Kidney (tissue), 14 donors: ENCODE results near the gene GOLT1B. TPM values are rescaled to one million over a fixed set of nuclear protein-coding genes. Genes with fewer than 3 reads are reported as not detected.

Experiments
- DNase-seq, 5 donors: peaks; one replicate each; pipeline ENCODE4 v3.0.0-alpha.2; 2013 to 2020
- FAIRE-seq: peaks from 2 replicates; lab custom pipeline; 2012; peaks lifted over from hg19 to GRCh38; lab: Jason Lieb, UNC
- H3K27ac ChIP-seq, 2 donors: one replicate each; pipeline ENCODE4 v1.7.0; 2013; ENCODE audit warnings: low read depth in 2 of 2, low read length in 2 of 2, inconsistent platforms in 1 of 2
- H3K27me3 ChIP-seq: one replicate; pipeline ENCODE4 v1.7.1; 2013; ENCODE audit warnings: low read length, inconsistent platforms; ENCODE audit not compliant: control insufficient read depth, insufficient read depth
- H3K36me3 ChIP-seq, 3 donors: one replicate each; pipeline versions ENCODE4 v1.7.0 to v1.7.1; 2013; ENCODE audit warnings: low read length in 3 of 3, control low read depth in 1 of 3, inconsistent platforms in 1 of 3; ENCODE audit not compliant: insufficient read depth in 3 of 3, control insufficient read depth in 2 of 3
- H3K4me1 ChIP-seq, 3 donors: one replicate each; pipeline versions ENCODE4 v1.7.0 to v1.7.1; 2013; ENCODE audit warnings: low read length in 3 of 3, inconsistent platforms in 1 of 3, low read depth in 1 of 3; ENCODE audit not compliant: control insufficient read depth in 2 of 3, insufficient read depth in 2 of 3
- H3K4me3 ChIP-seq, 3 donors: one replicate each; pipeline versions ENCODE4 v1.7.0 to v1.8.1; 2013; ENCODE audit warnings: low read length in 3 of 3, control low read depth in 1 of 3, inconsistent platforms in 1 of 3
- H3K9ac ChIP-seq, 3 donors: one replicate each; pipeline versions ENCODE4 v1.7.0 to v1.7.1; 2013; ENCODE audit warnings: low read length in 3 of 3, control low read depth in 1 of 3, inconsistent platforms in 1 of 3
- H3K9me3 ChIP-seq, 3 donors: one replicate each; pipeline versions ENCODE4 v1.7.0 to v1.7.1; 2013; ENCODE audit warnings: low read length in 3 of 3, control low read depth in 1 of 3, inconsistent platforms in 1 of 3; ENCODE audit not compliant: control insufficient read depth in 2 of 3, insufficient read depth in 1 of 3
- CTCF ChIP-seq: IDR thresholded peaks from 3 replicates; pipeline ENCODE4 v1.5.1; 2012; ENCODE audit warnings: mild to moderate bottlenecking, moderate library complexity, borderline replicate concordance; ENCODE audit not compliant: insufficient read depth; ENCODE audit errors: extremely low read depth
- intact Hi-C: fragments of 100-400 bp; cut with DNase I; formaldehyde crosslinking; loops from one replicate; pipeline ENCODE4 v1.11.1; 2022
- polyA plus RNA-seq: library from polyadenylated mRNA; stranded (reverse); fragments of 350-450 nt; fragmentation: Illumina TruSeq; extraction: RNeasy Lipid Tissue Mini Kit (QIAGEN cat#74804); gene quantifications from one replicate; pipeline ENCODE4 v1.2.3, GENCODE V29; 2014; ENCODE audit warnings: low read depth, low replicate concordance; ENCODE audit not compliant: insufficient read depth
- total RNA-seq: library from RNA; stranded (reverse); fragmentation: NEBNext Ultra II Directional; extraction: Animal tissue kit (Norgen Biotek cat#: 25700); gene quantifications from one replicate; pipeline ENCODE4 v1.2.1, GENCODE V29; 2021
- donor health status: control.
- donor health status: control.
- donor health status: control.
- donor health status: control.
- donor health status: control.
- donor health status: DM: yes; HTN: yes; CAD: no.
- donor health status: Normal renal cell carcinoma (clear cell type).

Gene GOLT1B
- total and polyA plus RNA-seq, 2 donors from 2014 or later: 15.7 to 28.9 TPM

- no peak for DNase-seq
- FAIRE-seq: no peak
- Histone ChIP-seq H3K4me3 (no peak overlapping the region), H3K4me1 (no peaks in the 10 kb centered on the region), H3K9me3 (no peaks in the 10 kb centered on the region), H3K27me3 (no peaks in the 10 kb centered on the region), H3K9ac (no peak overlapping the region), H3K27ac (peak overlapping the region in 1 of 2 donors; percentile 41), H3K36me3 (no peaks in the 10 kb centered on the region)
- intact Hi-C loops: no loop called here
- no peak for TF ChIP-seq CTCF
Measured at GRCh38 chr12:21552635-21553328, 51.2 kb downstream of the GOLT1B start.

- FAIRE-seq (no peak), DNase-seq (no peak)
- Histone ChIP-seq H3K27me3 (no peaks in the 10 kb centered on the region), H3K27ac (no peak overlapping the region), H3K36me3 (no peaks in the 10 kb centered on the region), H3K4me1 (no peaks in the 10 kb centered on the region), H3K4me3 (no peak overlapping the region), H3K9ac (no peak overlapping the region), H3K9me3 (no peaks in the 10 kb centered on the region)
- intact Hi-C loops: no loop called here
- no peak for TF ChIP-seq CTCF
Measured at GRCh38 chr12:21553329-21553675, 51.7 kb downstream of the GOLT1B start.

DNA sequence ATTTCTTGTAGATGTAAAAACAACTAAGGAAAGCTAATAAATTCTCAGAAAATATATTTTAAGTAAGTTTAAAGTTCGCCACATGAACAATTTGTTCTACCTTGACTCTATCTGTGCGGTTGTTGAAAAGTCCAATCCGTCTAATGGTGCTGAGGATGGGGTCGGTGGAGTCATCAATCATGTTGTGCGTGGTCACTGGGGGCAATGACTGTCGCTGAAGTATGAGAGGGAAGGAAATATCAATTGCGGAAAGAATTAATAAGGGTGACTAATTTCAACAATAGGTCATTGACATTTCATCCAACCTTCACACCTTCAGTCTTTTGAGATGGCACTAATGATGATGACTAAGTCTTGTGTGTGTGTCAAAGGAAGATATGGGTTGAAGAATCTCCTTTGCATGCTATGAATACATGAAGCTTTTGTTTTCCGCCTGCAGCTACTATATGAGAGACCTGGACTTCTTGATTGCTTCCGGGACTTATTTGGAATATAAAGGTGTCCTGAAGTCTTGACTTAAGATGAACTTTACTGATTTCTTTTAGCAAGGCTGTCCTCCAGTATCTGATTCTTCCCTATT, 56.6 kb downstream of the GOLT1B start:
- no peak for FAIRE-seq
- H3K9ac ChIP-seq: no peak overlapping the region

More for the DNA sequence above, 56.6 kb downstream of the GOLT1B start:
- Histone ChIP-seq H3K9me3 (no peaks in the 10 kb centered on the region), H3K4me1 (no peaks in the 10 kb centered on the region), H3K4me3 (no peak overlapping the region), H3K36me3 (no peaks in the 10 kb centered on the region), H3K27me3 (no peaks in the 10 kb centered on the region), H3K27ac (no peak overlapping the region)
- no peak for DNase-seq
- no peak for TF ChIP-seq CTCF
- intact Hi-C loops: no loop called here
